ENCODE measurements around the gene MSH3. TPM values are rescaled to one million over a fixed set of nuclear protein-coding genes. Genes with fewer than 3 reads are reported as not detected.

MSH3 gene
- total and polyA plus RNA-seq, 4 donors, result 4.2 to 18.1 (median 9.1) TPM

- 73 to 88% methylated on average over 4 of the region's 4 CpGs for WGBS, 2 donors
- Histone ChIP-seq H3K27ac (ENCODE audit: low read depth in 1 of 2, low read length in 2 of 2) (no peak overlapping the region), H3K27me3 (ENCODE audit: control insufficient read depth in 1 of 2, insufficient read depth in 2 of 2, low read length in 1 of 2) (no peaks in the 10 kb centered on the region), H3K9me3 (ENCODE audit: control insufficient read depth, low read length) (no peaks in the 10 kb centered on the region), H3K4me1 (ENCODE audit: control insufficient read depth in 1 of 2, insufficient read depth in 2 of 2, low read length in 2 of 2) (no peaks in the 10 kb centered on the region), H3K36me3 (ENCODE audit: control insufficient read depth in 1 of 2, insufficient read depth in 2 of 2, low read length in 1 of 2) (peaks cover 3 to 6% of the 10 kb centered on the region in 2 donors), H3K4me3 (ENCODE audit: low read length in 2 of 2) (no peak overlapping the region)
- no peak for DNase-seq
- intact Hi-C loops (cut with DNase I), result no loop called here
- no peak for ATAC-seq (ENCODE audit: low FRiP score)
These were observed 10.6 kb downstream of the MSH3 start for GRCh38 chr5:80665057-80665456.

- intact Hi-C loops (cut with DNase I), result no loop called here
- ATAC-seq (ENCODE audit: low FRiP score), result no peak
- DNase-seq, result no peak
- peaks cover 1 to 3% of the 10 kb centered on the region in 2 donors for H3K36me3 ChIP-seq (ENCODE audit: control insufficient read depth in 1 of 2, insufficient read depth in 2 of 2, low read length in 1 of 2)
- H3K9me3 ChIP-seq (ENCODE audit: control insufficient read depth, low read length), result no peaks in the 10 kb centered on the region
- H3K27me3 ChIP-seq (ENCODE audit: control insufficient read depth in 1 of 2, insufficient read depth in 2 of 2, low read length in 1 of 2), result no peaks in the 10 kb centered on the region
- no peak overlapping the region for H3K4me3 ChIP-seq (ENCODE audit: low read length in 2 of 2)
- H3K27ac ChIP-seq (ENCODE audit: low read depth in 1 of 2, low read length in 2 of 2), result no peak overlapping the region
- WGBS, 2 donors, result 72 to 74% methylated on average over 8 of the region's 8 CpGs
- no peaks in the 10 kb centered on the region for H3K4me1 ChIP-seq (ENCODE audit: control insufficient read depth in 1 of 2, insufficient read depth in 2 of 2, low read length in 2 of 2)
These were observed 12.9 kb downstream of the MSH3 start for GRCh38 chr5:80667384-80667783.

GRCh38 chr5:80668016-80668969, 13.8 kb downstream of the MSH3 start:
- intact Hi-C loops (cut with DNase I), result no loop called here
- Histone ChIP-seq H3K27me3 (ENCODE audit: control insufficient read depth in 1 of 2, insufficient read depth in 2 of 2, low read length in 1 of 2) (no peaks in the 10 kb centered on the region), H3K27ac (ENCODE audit: low read depth in 1 of 2, low read length in 2 of 2) (no peak overlapping the region), H3K9me3 (ENCODE audit: control insufficient read depth, low read length) (no peaks in the 10 kb centered on the region), H3K4me1 (ENCODE audit: control insufficient read depth in 1 of 2, insufficient read depth in 2 of 2, low read length in 2 of 2) (no peaks in the 10 kb centered on the region), H3K36me3 (ENCODE audit: control insufficient read depth in 1 of 2, insufficient read depth in 2 of 2, low read length in 1 of 2) (peaks cover 1 to 3% of the 10 kb centered on the region in 2 donors), H3K4me3 (ENCODE audit: low read length in 2 of 2) (no peak overlapping the region)
- DNase-seq (no peak), ATAC-seq (ENCODE audit: low FRiP score) (peak; percentile 20)
- 79 to 85% methylated on average over 16 of the region's 16 CpGs for WGBS, 2 donors

- DNase-seq (peak; percentile 80 to 81), ATAC-seq (ENCODE audit: low FRiP score) (peak; percentile 83)
- no peaks in the 10 kb centered on the region for H3K4me1 ChIP-seq (ENCODE audit: control insufficient read depth in 1 of 2, insufficient read depth in 2 of 2, low read length in 2 of 2)
- 24 to 26% methylated on average over 7 of the region's 7 CpGs for WGBS, 2 donors
- H3K4me3 ChIP-seq (ENCODE audit: low read length in 2 of 2), result no peak overlapping the region
- peaks cover 3 to 8% of the 10 kb centered on the region in 2 donors for H3K36me3 ChIP-seq (ENCODE audit: control insufficient read depth in 1 of 2, insufficient read depth in 2 of 2, low read length in 1 of 2)
- intact Hi-C loops (cut with DNase I), result loop anchor here in 1 of 2 donors (5.0 kb wide), 1 partner anchor 185 kb away; the partner anchor contains the start of gene FAM151B
- H3K27ac ChIP-seq (ENCODE audit: low read depth in 1 of 2, low read length in 2 of 2), result no peak overlapping the region
- no peaks in the 10 kb centered on the region for H3K27me3 ChIP-seq (ENCODE audit: control insufficient read depth in 1 of 2, insufficient read depth in 2 of 2, low read length in 1 of 2)
- no peaks in the 10 kb centered on the region for H3K9me3 ChIP-seq (ENCODE audit: control insufficient read depth, low read length)
These were observed 17.8 kb downstream of the MSH3 start for GRCh38 chr5:80672140-80672736.

- WGBS, 2 donors, result 66 to 68% methylated on average over 6 of the region's 6 CpGs
These were observed 22.3 kb downstream of the MSH3 start for GRCh38 chr5:80676706-80677105.

GRCh38 chr5:80686757-80687156, 32.3 kb downstream of the MSH3 start:
- intact Hi-C loops (cut with DNase I), result loop anchor here in 1 of 2 donors (10.0 kb wide), 1 partner anchor 508 kb away; no protein-coding TSS in a partner anchor

More at GRCh38 chr5:80676706-80677105, 22.3 kb downstream of the MSH3 start:
- Histone ChIP-seq H3K36me3 (ENCODE audit: control insufficient read depth in 1 of 2, insufficient read depth in 2 of 2, low read length in 1 of 2) (peaks cover 3 to 9% of the 10 kb centered on the region in 2 donors), H3K27me3 (ENCODE audit: control insufficient read depth in 1 of 2, insufficient read depth in 2 of 2, low read length in 1 of 2) (no peaks in the 10 kb centered on the region), H3K4me3 (ENCODE audit: low read length in 2 of 2) (no peak overlapping the region), H3K27ac (ENCODE audit: low read depth in 1 of 2, low read length in 2 of 2) (no peak overlapping the region), H3K4me1 (ENCODE audit: control insufficient read depth in 1 of 2, insufficient read depth in 2 of 2, low read length in 2 of 2) (no peaks in the 10 kb centered on the region), H3K9me3 (ENCODE audit: control insufficient read depth, low read length) (no peaks in the 10 kb centered on the region)
- ATAC-seq (ENCODE audit: low FRiP score), result no peak
- DNase-seq, result no peak
- intact Hi-C loops (cut with DNase I), result no loop called here

GRCh38 chr5:80688648-80689420, 34.4 kb downstream of the MSH3 start:
- Histone ChIP-seq H3K36me3 (ENCODE audit: control insufficient read depth in 1 of 2, insufficient read depth in 2 of 2, low read length in 1 of 2) (no peaks in the 10 kb centered on the region), H3K9me3 (ENCODE audit: control insufficient read depth, low read length) (no peaks in the 10 kb centered on the region), H3K4me1 (ENCODE audit: control insufficient read depth in 1 of 2, insufficient read depth in 2 of 2, low read length in 2 of 2) (peaks cover 0 to 2% of the 10 kb centered on the region in 2 donors), H3K4me3 (ENCODE audit: low read length in 2 of 2) (no peak overlapping the region), H3K27ac (ENCODE audit: low read depth in 1 of 2, low read length in 2 of 2) (no peak overlapping the region), H3K27me3 (ENCODE audit: control insufficient read depth in 1 of 2, insufficient read depth in 2 of 2, low read length in 1 of 2) (no peaks in the 10 kb centered on the region)
- intact Hi-C loops (cut with DNase I), result loop anchor here in 1 of 2 donors (10.0 kb wide), 1 partner anchor 506 kb away; no protein-coding TSS in a partner anchor
- DNase-seq (no peak), ATAC-seq (ENCODE audit: low FRiP score) (no peak)
- WGBS, 2 donors, result 80 to 81% methylated on average over 4 of the region's 4 CpGs

More at GRCh38 chr5:80686757-80687156, 32.3 kb downstream of the MSH3 start:
- no peak for DNase-seq
- no peak overlapping the region for H3K4me3 ChIP-seq (ENCODE audit: low read length in 2 of 2)
- no peaks in the 10 kb centered on the region for H3K27me3 ChIP-seq (ENCODE audit: control insufficient read depth in 1 of 2, insufficient read depth in 2 of 2, low read length in 1 of 2)
- no peaks in the 10 kb centered on the region for H3K36me3 ChIP-seq (ENCODE audit: control insufficient read depth in 1 of 2, insufficient read depth in 2 of 2, low read length in 1 of 2)
- H3K9me3 ChIP-seq (ENCODE audit: control insufficient read depth, low read length), result no peaks in the 10 kb centered on the region
- H3K4me1 ChIP-seq (ENCODE audit: control insufficient read depth in 1 of 2, insufficient read depth in 2 of 2, low read length in 2 of 2), result peaks cover 0 to 2% of the 10 kb centered on the region in 2 donors
- H3K27ac ChIP-seq (ENCODE audit: low read depth in 1 of 2, low read length in 2 of 2), result no peak overlapping the region
- ATAC-seq (ENCODE audit: low FRiP score), result no peak

GRCh38 chr5:80689627-80690026, 35.2 kb downstream of the MSH3 start:
- Histone ChIP-seq H3K4me3 (ENCODE audit: low read length in 2 of 2) (no peak overlapping the region), H3K36me3 (ENCODE audit: control insufficient read depth in 1 of 2, insufficient read depth in 2 of 2, low read length in 1 of 2) (no peaks in the 10 kb centered on the region), H3K27ac (ENCODE audit: low read depth in 1 of 2, low read length in 2 of 2) (no peak overlapping the region), H3K9me3 (ENCODE audit: control insufficient read depth, low read length) (no peaks in the 10 kb centered on the region), H3K4me1 (ENCODE audit: control insufficient read depth in 1 of 2, insufficient read depth in 2 of 2, low read length in 2 of 2) (peaks cover 0 to 2% of the 10 kb centered on the region in 2 donors), H3K27me3 (ENCODE audit: control insufficient read depth in 1 of 2, insufficient read depth in 2 of 2, low read length in 1 of 2) (no peaks in the 10 kb centered on the region)
- DNase-seq (no peak), ATAC-seq (ENCODE audit: low FRiP score) (no peak)
- intact Hi-C loops (cut with DNase I), result loop anchor here in 1 of 2 donors (10.0 kb wide), 1 partner anchor 505 kb away; no protein-coding TSS in a partner anchor
- WGBS, 2 donors, result 81 to 83% methylated on average over 4 of the region's 4 CpGs

All from aorta (tissue), 5 donors.